PFSK-1 (cell line): Measurements from ENCODE around the gene PIP4K2A.

Source experiments
- FOXP2 ChIP-seq: optimal IDR thresholded peaks from 2 replicates; pipeline ENCODE3; 2011; ENCODE audit warnings: borderline replicate concordance, control low read depth, inconsistent platforms; ENCODE audit not compliant: insufficient read depth; ENCODE audit errors: extremely low read length, extremely low read depth
- POLR2AphosphoS5 ChIP-seq: IDR thresholded peaks from 2 replicates; pipeline ENCODE4 v1.6.1; 2012; ENCODE audit warnings: low read depth, mild to moderate bottlenecking, control low read depth, low read length, moderate library complexity
- REST ChIP-seq, 2 experiments: IDR thresholded peaks; 2 replicates each; pipeline versions ENCODE4 v1.6.1 to v1.8.0; 2011 to 2012; ENCODE audit warnings: low read depth in 2 of 2, low read length in 2 of 2, control low read depth in 1 of 2, inconsistent platforms in 1 of 2, mild to moderate bottlenecking in 1 of 2, moderate library complexity in 1 of 2; ENCODE audit not compliant: insufficient read depth in 1 of 2
- SIN3A ChIP-seq: IDR thresholded peaks from 2 replicates; pipeline ENCODE4 v1.6.1; 2012; ENCODE audit warnings: mild to moderate bottlenecking, low read length, moderate library complexity, borderline replicate concordance; ENCODE audit not compliant: insufficient read depth
- TAF1 ChIP-seq: IDR thresholded peaks from 2 replicates; pipeline ENCODE4 v1.6.1; 2012; ENCODE audit warnings: low read length, control low read depth, borderline replicate concordance; ENCODE audit not compliant: insufficient read depth

DNA sequence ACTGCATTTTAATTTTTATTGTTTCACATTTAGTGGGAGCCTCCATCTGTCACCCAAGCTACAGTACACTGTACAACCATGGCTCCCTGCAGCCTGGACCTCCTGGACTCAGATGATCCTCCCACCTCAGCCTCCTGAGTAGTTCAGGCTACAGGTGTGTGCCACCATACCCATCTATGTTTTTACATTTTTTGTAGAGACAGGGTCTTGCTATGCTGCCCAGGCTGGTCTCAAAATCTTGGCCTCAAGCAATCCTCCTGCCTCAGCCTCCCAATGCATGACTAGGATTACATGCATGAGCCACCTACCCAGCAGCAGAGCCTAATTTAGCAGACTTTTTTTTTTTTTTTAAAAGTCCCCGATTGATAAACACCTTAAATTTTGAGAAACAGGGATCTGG lies 5.6 kb downstream of the PIP4K2A start:
- TF ChIP-seq POLR2AphosphoS5 (no peak), REST (IDR thresholded peaks at IDR 0.05; ENCODE audit: insufficient read depth in 1 of 2, low read depth in 2 of 2, low read length in 2 of 2) (no peak), TAF1 (no peak), FOXP2 (no peak), SIN3A (no peak)
